ENCODE data around the gene IFNG.

The IFNG gene

GRCh38 chr12:68114606-68115005, 44.9 kb downstream of the IFNG start:
- TF ChIP-seq, protein P1, sequence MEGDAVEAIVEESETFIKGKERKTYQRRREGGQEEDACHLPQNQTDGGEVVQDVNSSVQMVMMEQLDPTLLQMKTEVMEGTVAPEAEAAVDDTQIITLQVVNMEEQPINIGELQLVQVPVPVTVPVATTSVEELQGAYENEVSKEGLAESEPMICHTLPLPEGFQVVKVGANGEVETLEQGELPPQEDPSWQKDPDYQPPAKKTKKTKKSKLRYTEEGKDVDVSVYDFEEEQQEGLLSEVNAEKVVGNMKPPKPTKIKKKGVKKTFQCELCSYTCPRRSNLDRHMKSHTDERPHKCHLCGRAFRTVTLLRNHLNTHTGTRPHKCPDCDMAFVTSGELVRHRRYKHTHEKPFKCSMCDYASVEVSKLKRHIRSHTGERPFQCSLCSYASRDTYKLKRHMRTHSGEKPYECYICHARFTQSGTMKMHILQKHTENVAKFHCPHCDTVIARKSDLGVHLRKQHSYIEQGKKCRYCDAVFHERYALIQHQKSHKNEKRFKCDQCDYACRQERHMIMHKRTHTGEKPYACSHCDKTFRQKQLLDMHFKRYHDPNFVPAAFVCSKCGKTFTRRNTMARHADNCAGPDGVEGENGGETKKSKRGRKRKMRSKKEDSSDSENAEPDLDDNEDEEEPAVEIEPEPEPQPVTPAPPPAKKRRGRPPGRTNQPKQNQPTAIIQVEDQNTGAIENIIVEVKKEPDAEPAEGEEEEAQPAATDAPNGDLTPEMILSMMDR (IDR thresholded peaks at IDR 0.05; ENCODE audit: control insufficient read depth, insufficient read depth, low read depth, low read length, missing control alignments): no peak
- no peak overlapping the region for H3K4me3 ChIP-seq (ENCODE audit: control insufficient read depth, low read depth, low read length)
- DNase-seq (ENCODE audit: low read depth): no peak

GRCh38 chr12:68113644-68114043, 45.9 kb downstream of the IFNG start:
- no peak overlapping the region for H3K4me3 ChIP-seq (ENCODE audit: control insufficient read depth, low read depth, low read length)
- TF ChIP-seq, protein P1 (IDR thresholded peaks at IDR 0.05; ENCODE audit: control insufficient read depth, insufficient read depth, low read depth, low read length, missing control alignments): peak; percentile 19
- no peak for DNase-seq (ENCODE audit: low read depth)

- TF ChIP-seq, protein P1 (IDR thresholded peaks at IDR 0.05; ENCODE audit: control insufficient read depth, insufficient read depth, low read depth, low read length, missing control alignments): no peak
- H3K4me3 ChIP-seq (ENCODE audit: control insufficient read depth, low read depth, low read length): no peak overlapping the region
- no peak for DNase-seq (ENCODE audit: low read depth)
These were observed 47.5 kb downstream of the IFNG start for GRCh38 chr12:68111995-68112394.

DNA sequence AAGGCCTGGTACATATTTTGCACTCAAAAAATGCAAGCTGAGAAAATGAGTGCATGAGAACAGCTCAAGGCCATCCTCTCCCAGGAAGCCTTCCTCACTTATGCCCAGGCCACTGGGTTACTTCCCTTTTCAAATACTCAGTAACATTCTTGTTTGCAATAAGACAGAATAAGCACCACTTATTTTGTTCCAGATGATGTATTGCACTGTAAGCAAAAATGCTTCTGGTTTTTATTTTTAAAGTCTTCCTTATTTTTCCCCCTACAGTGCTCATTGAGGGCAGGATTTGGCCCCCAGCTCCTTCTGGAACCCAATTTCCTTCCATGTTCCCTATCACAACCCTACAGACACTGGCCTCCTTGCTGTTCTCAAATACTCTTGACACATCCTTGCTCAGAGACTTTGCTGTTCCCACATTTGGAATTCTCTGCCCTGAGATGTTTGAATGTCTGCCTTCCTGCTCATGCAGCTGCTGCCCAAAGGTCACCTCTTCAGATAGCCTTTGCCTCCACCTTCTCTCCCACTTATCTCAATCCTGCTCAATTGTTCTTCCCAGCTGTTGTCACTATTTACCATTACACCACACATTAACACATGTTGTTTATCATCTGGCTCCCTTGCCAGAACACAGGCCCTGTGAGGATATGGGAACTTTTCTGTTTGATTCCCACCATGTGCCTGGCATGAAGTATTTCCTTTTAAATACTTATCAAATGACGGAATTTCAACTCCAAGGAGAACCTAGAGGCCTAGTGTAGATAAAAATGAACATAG, 49.9 kb downstream of the IFNG start:
- TF ChIP-seq, protein P1 (IDR thresholded peaks at IDR 0.05; ENCODE audit: control insufficient read depth, insufficient read depth, low read depth, low read length, missing control alignments): no peak
- no peak overlapping the region for H3K4me3 ChIP-seq (ENCODE audit: control insufficient read depth, low read depth, low read length)
- no peak for DNase-seq (ENCODE audit: low read depth)

GRCh38 chr12:68109001-68109400, 50.5 kb downstream of the IFNG start:
- H3K4me3 ChIP-seq (ENCODE audit: control insufficient read depth, low read depth, low read length): no peak overlapping the region
- no peak for DNase-seq (ENCODE audit: low read depth)
- TF ChIP-seq, protein P1 (IDR thresholded peaks at IDR 0.05; ENCODE audit: control insufficient read depth, insufficient read depth, low read depth, low read length, missing control alignments): no peak

- TF ChIP-seq, protein P1 (IDR thresholded peaks at IDR 0.05; ENCODE audit: control insufficient read depth, insufficient read depth, low read depth, low read length, missing control alignments): no peak
These were observed 52.9 kb downstream of the IFNG start for GRCh38 chr12:68106660-68107059.

More at GRCh38 chr12:68106660-68107059, 52.9 kb downstream of the IFNG start:
- H3K4me3 ChIP-seq (ENCODE audit: control insufficient read depth, low read depth, low read length): no peak overlapping the region
- DNase-seq (ENCODE audit: low read depth): no peak

Data from AG09309 (cell line).